Motor neuron (in vitro differentiated cells): ENCODE data around the gene PHLDB2. TPM values are rescaled to one million over a fixed set of nuclear protein-coding genes. Genes with fewer than 3 reads are reported as not detected.

Experiments
- ATAC-seq, 8 experiments: fragments of 200-7000 bp; cut with Tn5 transposase; replicated peaks in 6 of 8; 2 replicates each; pipeline ENCODE4 v1.8.0; 2021; ENCODE audit warnings: mild to moderate bottlenecking in 8 of 8, moderate library complexity in 8 of 8
- H3K27ac ChIP-seq, 2 donors: fragments of 250-450 bp; sonication (Bioruptor Pico); 2 replicates each; pipeline ENCODE4 v1.9.0; 2021; ENCODE audit warnings: antibody characterized with exemption in 2 of 2, mild to moderate bottlenecking in 2 of 2, moderate library complexity in 1 of 2
- H3K4me1 ChIP-seq, 2 donors: fragments of 250-450 bp; sonication (Bioruptor Pico); replicated peaks in 1 of 2; 2 replicates each; pipeline ENCODE4 v1.6.1; 2021; ENCODE audit warnings: antibody characterized with exemption in 2 of 2, mild to moderate bottlenecking in 2 of 2, moderate library complexity in 1 of 2
- H3K4me3 ChIP-seq, 5 donors: fragments of 250-450 bp; sonication (Bioruptor Pico); 2 replicates each; pipeline ENCODE4 v1.9.0; 2021; ENCODE audit warnings: antibody characterized with exemption in 5 of 5, mild to moderate bottlenecking in 5 of 5, moderate library complexity in 4 of 5
- WGBS, 10 experiments: fragments of 450-650 bp; shearing (Covaris generic); methylation state at CpG; one replicate each; pipeline ENCODE4 v1.0.0; 2022; 5-methylcytosine and 5-hydroxymethylcytosine counted together
- in situ Hi-C, 9 experiments: fragments of 400-800 bp; cut with MboI; loops; one replicate each; pipeline ENCODE4 v1.15.0; 2021; ENCODE audit warnings: low sequenced_read_pairs in 9 of 9, low pct_unique_long_range_greater_than_20kb in 2 of 9; ENCODE audit not compliant: unreplicated experiment in 9 of 9
- total RNA-seq, 8 experiments: library from RNA; unstranded; fragments of 300-600 nt; gene quantifications; 2 replicates each; pipeline versions ENCODE4 v1.2.3 to v1.2.4, GENCODE V29; 2022

Gene PHLDB2
- total RNA-seq, 8 experiments from 2014 or later = 2.1 to 37.1 (median 4.3) TPM

GRCh38 chr3:111870620-111871019 is 11.6 kb downstream of the PHLDB2 start:
- peaks cover 0 to 21% of the 10 kb centered on the region in 2 donors for H3K4me1 ChIP-seq
- in situ Hi-C loops = loop anchor here in 3 of 9 experiments (25.0 kb wide), 2 partner anchors 158 to 283 kb away; partner anchors contain the start of gene ZBED2 (in 1 of the 3)
- no peak overlapping the region for H3K27ac ChIP-seq
- 50 to 100% (median 83%) methylated on average over 1 to 3 of the region's 3 CpGs; no CpG with 5 or more reads in 4 of the 10 experiments for WGBS, 10 experiments
- ATAC-seq = peak in 2 of 8 experiments; percentile 40 to 62
- no peak overlapping the region for H3K4me3 ChIP-seq

- Histone ChIP-seq H3K4me3 (no peak overlapping the region), H3K4me1 (peaks cover 0 to 21% of the 10 kb centered on the region in 2 donors), H3K27ac (no peak overlapping the region)
- in situ Hi-C loops = loop anchor here in 3 of 9 experiments (25.0 kb wide), 2 partner anchors 160 to 285 kb away; partner anchors contain the start of gene ZBED2 (in 1 of the 3)
- ATAC-seq = no peak
- 75 to 100% (median 85%) methylated on average over 1 to 6 of the region's 6 CpGs for WGBS, 10 experiments
Measured at GRCh38 chr3:111871809-111872623, 13.0 kb downstream of the PHLDB2 start.

- Histone ChIP-seq H3K4me1 (peaks cover 0 to 21% of the 10 kb centered on the region in 2 donors), H3K4me3 (no peak overlapping the region), H3K27ac (no peak overlapping the region)
- 0 to 94% (median 79%) methylated on average over 1 to 2 of the region's 2 CpGs; no CpG with 5 or more reads in 1 of the 10 experiments for WGBS, 10 experiments
- no peak for ATAC-seq
- in situ Hi-C loops = loop anchor here in 3 of 9 experiments (25.0 kb wide), 2 partner anchors 161 to 286 kb away; partner anchors contain the start of gene ZBED2 (in 1 of the 3)
Measured at GRCh38 chr3:111872979-111873378, 13.9 kb downstream of the PHLDB2 start.

- WGBS, 10 experiments = 38 to 89% (median 71%) methylated on average over 1 to 2 of the region's 2 CpGs; no CpG with 5 or more reads in 2 of the 10 experiments
- Histone ChIP-seq H3K27ac (no peak overlapping the region), H3K4me3 (no peak overlapping the region), H3K4me1 (peaks cover 0 to 16% of the 10 kb centered on the region in 2 donors)
- peak in 2 of 8 experiments; percentile 52 to 82 for ATAC-seq
- in situ Hi-C loops = loop anchor here in 3 of 9 experiments (25.0 kb wide), 2 partner anchors 162 to 287 kb away; partner anchors contain the start of gene ZBED2 (in 1 of the 3)
Measured at GRCh38 chr3:111874177-111874820, 15.2 kb downstream of the PHLDB2 start.

GRCh38 chr3:111881480-111881879 is 22.4 kb downstream of the PHLDB2 start:
- no peak overlapping the region for H3K4me3 ChIP-seq
- in situ Hi-C loops = no loop called here
- no peak overlapping the region for H3K27ac ChIP-seq
- ATAC-seq = no peak
- H3K4me1 ChIP-seq = no peaks in the 10 kb centered on the region

- no peak for ATAC-seq
- WGBS, 10 experiments = 70 to 100% (median 95%) methylated on average over 1 to 2 of the region's 2 CpGs
- in situ Hi-C loops = no loop called here
- Histone ChIP-seq H3K27ac (no peak overlapping the region), H3K4me1 (no peaks in the 10 kb centered on the region), H3K4me3 (no peak overlapping the region)
Measured at GRCh38 chr3:111882194-111882593, 23.1 kb downstream of the PHLDB2 start.

GRCh38 chr3:111882799-111883198 is 23.7 kb downstream of the PHLDB2 start:
- no peak for ATAC-seq
- Histone ChIP-seq H3K4me3 (no peak overlapping the region), H3K27ac (no peak overlapping the region), H3K4me1 (no peaks in the 10 kb centered on the region)
- in situ Hi-C loops = no loop called here

- 77 to 100% (median 86%) methylated on average over 2 to 8 of the region's 11 CpGs; no CpG with 5 or more reads in 2 of the 10 experiments for WGBS, 10 experiments
- ATAC-seq = peak in 1 of 8 experiments; percentile 24
- in situ Hi-C loops = no loop called here
- no peak overlapping the region for H3K4me3 ChIP-seq
- H3K4me1 ChIP-seq = no peaks in the 10 kb centered on the region
- H3K27ac ChIP-seq = no peak overlapping the region
Measured at GRCh38 chr3:111884411-111885018, 25.4 kb downstream of the PHLDB2 start.

GRCh38 chr3:111885578-111885977 is 26.5 kb downstream of the PHLDB2 start:
- Histone ChIP-seq H3K27ac (no peak overlapping the region), H3K4me3 (no peak overlapping the region), H3K4me1 (no peaks in the 10 kb centered on the region)
- WGBS, 10 experiments = 53 to 100% (median 100%) methylated on average over 1 to 2 of the region's 2 CpGs
- ATAC-seq = no peak
- in situ Hi-C loops = no loop called here

- 37 to 100% (median 95%) methylated on average over 1 to 5 of the region's 5 CpGs; no CpG with 5 or more reads in 2 of the 10 experiments for WGBS, 10 experiments
- no peak overlapping the region for H3K27ac ChIP-seq
- peaks cover 0 to 3% of the 10 kb centered on the region in 2 donors for H3K4me1 ChIP-seq
- in situ Hi-C loops = no loop called here
- no peak overlapping the region for H3K4me3 ChIP-seq
- ATAC-seq = no peak
Measured at GRCh38 chr3:111890051-111890580, 31.1 kb downstream of the PHLDB2 start.

- H3K27ac ChIP-seq = no peak overlapping the region
- in situ Hi-C loops = no loop called here
- ATAC-seq = no peak
- no peak overlapping the region for H3K4me3 ChIP-seq
- H3K4me1 ChIP-seq = peaks cover 0 to 3% of the 10 kb centered on the region in 2 donors
- 50 to 100% (median 97%) methylated on average over 1 to 2 of the region's 2 CpGs; no CpG with 5 or more reads in 2 of the 10 experiments for WGBS, 10 experiments
Measured at GRCh38 chr3:111892070-111892469, 33.0 kb downstream of the PHLDB2 start.

- H3K27ac ChIP-seq = no peak overlapping the region
- no peak overlapping the region for H3K4me3 ChIP-seq
- H3K4me1 ChIP-seq = peaks cover 0 to 3% of the 10 kb centered on the region in 2 donors
- ATAC-seq = peak in 4 of 8 experiments; percentile 58 to 91 (median 90)
- in situ Hi-C loops = no loop called here
- WGBS, 10 experiments = 0 to 89% (median 71%) methylated on average over 1 of the region's 1 CpG; no CpG with 5 or more reads in 3 of the 10 experiments
Measured at GRCh38 chr3:111895071-111895470, 36.0 kb downstream of the PHLDB2 start.
